ENCODE results near the gene ATP8B1. TPM values are rescaled to one million over a fixed set of nuclear protein-coding genes. Genes with fewer than 3 reads are reported as not detected.

The ATP8B1 gene
- total RNA-seq, 1 experiment from 2014 or later, result 1.1 TPM

DNA sequence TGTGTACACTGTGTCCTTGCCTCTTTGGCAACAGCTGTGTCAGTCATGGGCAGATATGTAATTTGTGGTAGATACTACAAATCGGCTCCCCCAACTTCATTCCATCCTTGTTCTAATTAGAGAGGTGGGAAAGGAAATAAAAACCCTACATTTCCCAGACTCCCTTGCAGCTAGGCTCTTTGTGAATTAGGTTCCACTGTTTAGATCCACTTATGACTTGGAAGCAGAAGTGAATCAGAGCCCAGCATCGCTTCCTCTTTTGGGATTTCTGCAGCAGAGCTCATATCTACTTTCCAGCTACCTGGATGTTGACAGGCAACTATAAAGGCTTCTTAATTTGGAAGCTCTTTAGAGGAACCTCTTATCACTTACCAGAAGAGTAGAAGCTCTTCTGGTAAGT, 147.4 kb downstream of the ATP8B1 start:
- Histone ChIP-seq H3K23me2 (ENCODE audit: insufficient read length, low read depth, low read length, poor library complexity, severe bottlenecking) (no peaks in the 10 kb centered on the region), H4K5ac (ENCODE audit: insufficient read length, low read depth, low read length) (no peak overlapping the region), H3K23ac (ENCODE audit: insufficient read length, low read depth, low read length) (no peak overlapping the region), H3K79me1 (ENCODE audit: insufficient read depth, low read depth, low read length, poor library complexity, severe bottlenecking) (no peaks in the 10 kb centered on the region), H3K4me1 (ENCODE audit: insufficient read depth, low read length) (no peaks in the 10 kb centered on the region), H2BK12ac (ENCODE audit: insufficient read length, low read depth, low read length) (no peak overlapping the region), H3K79me2 (ENCODE audit: insufficient read depth, low read length) (no peaks in the 10 kb centered on the region), H2BK15ac (ENCODE audit: low read depth, low read length) (no peak overlapping the region), H3K9me3 (ENCODE audit: control insufficient read depth, low read depth, low read length) (peaks cover 11% of the 10 kb centered on the region), H3K4me2 (ENCODE audit: insufficient read depth, insufficient read length, low read length) (no peak overlapping the region), H3K14ac (ENCODE audit: insufficient read depth, low read length) (no peak overlapping the region), H2BK20ac (ENCODE audit: low read depth, low read length, poor library complexity, severe bottlenecking) (no peak overlapping the region), H3K4ac (ENCODE audit: low read depth, low read length) (no peak overlapping the region), H4K8ac (replicated peaks; ENCODE audit: insufficient read length, low read depth, low read length) (no peak overlapping the region), H2BK5ac (ENCODE audit: insufficient read length, low read length) (no peak overlapping the region), H3K27me3 (ENCODE audit: insufficient read depth, low read length) (no peaks in the 10 kb centered on the region), H3K27ac (ENCODE audit: insufficient read length, low read depth, low read length) (no peak overlapping the region), H2BK120ac (ENCODE audit: low read depth, low read length, poor library complexity, severe bottlenecking) (no peak overlapping the region), H4K91ac (ENCODE audit: insufficient read length, low read depth, low read length) (no peak overlapping the region), H3K18ac (ENCODE audit: insufficient read length, low read depth, low read length) (no peak overlapping the region), H4K20me1 (ENCODE audit: control insufficient read depth, insufficient read depth, insufficient read length) (no peaks in the 10 kb centered on the region), H2AFZ (ENCODE audit: low read length) (no peak overlapping the region), H3K56ac (ENCODE audit: insufficient read length, low read depth, low read length) (no peak overlapping the region), H3K9ac (ENCODE audit: extremely low read depth, insufficient read length, low read length) (no peak overlapping the region), H2AK5ac (ENCODE audit: insufficient read length, low read length) (no peak overlapping the region), H3T11ph (ENCODE audit: low read length) (no peak overlapping the region)
- no peak for DNase-seq
- no CpG with 5 or more reads among the region's 2 CpGs for WGBS (ENCODE audit: extremely low coverage, insufficient read length, low lambda C conversion rate)
- Mint-ChIP-seq H3K27me3 (ENCODE audit: low read depth) (no peaks in the 10 kb centered on the region), H3K36me3 (ENCODE audit: insufficient read depth in 1 of 3, low read depth in 3 of 3) (peaks cover 13 to 20% (median 15%) of the 10 kb centered on the region in 3 experiments), H3K4me3 (no peak overlapping the region), H3K27ac (no peak overlapping the region), H3K4me1 (no peaks in the 10 kb centered on the region), H3K9me3 (peaks cover 11 to 14% of the 10 kb centered on the region in 2 experiments)
- TF ChIP-seq, protein P1, sequence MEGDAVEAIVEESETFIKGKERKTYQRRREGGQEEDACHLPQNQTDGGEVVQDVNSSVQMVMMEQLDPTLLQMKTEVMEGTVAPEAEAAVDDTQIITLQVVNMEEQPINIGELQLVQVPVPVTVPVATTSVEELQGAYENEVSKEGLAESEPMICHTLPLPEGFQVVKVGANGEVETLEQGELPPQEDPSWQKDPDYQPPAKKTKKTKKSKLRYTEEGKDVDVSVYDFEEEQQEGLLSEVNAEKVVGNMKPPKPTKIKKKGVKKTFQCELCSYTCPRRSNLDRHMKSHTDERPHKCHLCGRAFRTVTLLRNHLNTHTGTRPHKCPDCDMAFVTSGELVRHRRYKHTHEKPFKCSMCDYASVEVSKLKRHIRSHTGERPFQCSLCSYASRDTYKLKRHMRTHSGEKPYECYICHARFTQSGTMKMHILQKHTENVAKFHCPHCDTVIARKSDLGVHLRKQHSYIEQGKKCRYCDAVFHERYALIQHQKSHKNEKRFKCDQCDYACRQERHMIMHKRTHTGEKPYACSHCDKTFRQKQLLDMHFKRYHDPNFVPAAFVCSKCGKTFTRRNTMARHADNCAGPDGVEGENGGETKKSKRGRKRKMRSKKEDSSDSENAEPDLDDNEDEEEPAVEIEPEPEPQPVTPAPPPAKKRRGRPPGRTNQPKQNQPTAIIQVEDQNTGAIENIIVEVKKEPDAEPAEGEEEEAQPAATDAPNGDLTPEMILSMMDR (conservative IDR thresholded peaks at IDR 0.05), result no peak

Measured in H9 (cell line).